ENCODE data around the gene QSER1.

DNA sequence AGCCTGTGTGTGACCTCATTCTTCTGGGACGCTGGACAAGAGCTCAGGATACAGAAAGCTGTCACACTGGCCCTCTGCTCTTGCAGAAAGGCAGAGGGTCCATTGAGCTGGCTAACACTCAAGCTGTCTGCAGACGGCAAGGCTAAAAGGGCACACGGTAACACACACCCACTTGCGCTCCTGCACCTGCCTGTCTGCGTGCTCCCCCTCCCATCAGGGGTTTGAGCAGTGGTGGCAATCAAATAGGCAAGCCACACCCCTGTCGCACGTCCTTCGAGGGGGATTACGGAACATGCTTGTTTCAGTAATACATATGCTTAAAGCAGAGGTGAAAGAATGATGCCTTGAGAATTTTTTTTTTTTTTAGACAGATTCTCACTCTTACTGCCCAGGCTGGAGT lies 7.1 kb upstream of the QSER1 start:
- TF ChIP-seq, protein P1, sequence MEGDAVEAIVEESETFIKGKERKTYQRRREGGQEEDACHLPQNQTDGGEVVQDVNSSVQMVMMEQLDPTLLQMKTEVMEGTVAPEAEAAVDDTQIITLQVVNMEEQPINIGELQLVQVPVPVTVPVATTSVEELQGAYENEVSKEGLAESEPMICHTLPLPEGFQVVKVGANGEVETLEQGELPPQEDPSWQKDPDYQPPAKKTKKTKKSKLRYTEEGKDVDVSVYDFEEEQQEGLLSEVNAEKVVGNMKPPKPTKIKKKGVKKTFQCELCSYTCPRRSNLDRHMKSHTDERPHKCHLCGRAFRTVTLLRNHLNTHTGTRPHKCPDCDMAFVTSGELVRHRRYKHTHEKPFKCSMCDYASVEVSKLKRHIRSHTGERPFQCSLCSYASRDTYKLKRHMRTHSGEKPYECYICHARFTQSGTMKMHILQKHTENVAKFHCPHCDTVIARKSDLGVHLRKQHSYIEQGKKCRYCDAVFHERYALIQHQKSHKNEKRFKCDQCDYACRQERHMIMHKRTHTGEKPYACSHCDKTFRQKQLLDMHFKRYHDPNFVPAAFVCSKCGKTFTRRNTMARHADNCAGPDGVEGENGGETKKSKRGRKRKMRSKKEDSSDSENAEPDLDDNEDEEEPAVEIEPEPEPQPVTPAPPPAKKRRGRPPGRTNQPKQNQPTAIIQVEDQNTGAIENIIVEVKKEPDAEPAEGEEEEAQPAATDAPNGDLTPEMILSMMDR (IDR thresholded peaks at IDR 0.05; ENCODE audit: low read depth, low read length, missing input control), result no peak
- TF ChIP-seq, protein P2, sequence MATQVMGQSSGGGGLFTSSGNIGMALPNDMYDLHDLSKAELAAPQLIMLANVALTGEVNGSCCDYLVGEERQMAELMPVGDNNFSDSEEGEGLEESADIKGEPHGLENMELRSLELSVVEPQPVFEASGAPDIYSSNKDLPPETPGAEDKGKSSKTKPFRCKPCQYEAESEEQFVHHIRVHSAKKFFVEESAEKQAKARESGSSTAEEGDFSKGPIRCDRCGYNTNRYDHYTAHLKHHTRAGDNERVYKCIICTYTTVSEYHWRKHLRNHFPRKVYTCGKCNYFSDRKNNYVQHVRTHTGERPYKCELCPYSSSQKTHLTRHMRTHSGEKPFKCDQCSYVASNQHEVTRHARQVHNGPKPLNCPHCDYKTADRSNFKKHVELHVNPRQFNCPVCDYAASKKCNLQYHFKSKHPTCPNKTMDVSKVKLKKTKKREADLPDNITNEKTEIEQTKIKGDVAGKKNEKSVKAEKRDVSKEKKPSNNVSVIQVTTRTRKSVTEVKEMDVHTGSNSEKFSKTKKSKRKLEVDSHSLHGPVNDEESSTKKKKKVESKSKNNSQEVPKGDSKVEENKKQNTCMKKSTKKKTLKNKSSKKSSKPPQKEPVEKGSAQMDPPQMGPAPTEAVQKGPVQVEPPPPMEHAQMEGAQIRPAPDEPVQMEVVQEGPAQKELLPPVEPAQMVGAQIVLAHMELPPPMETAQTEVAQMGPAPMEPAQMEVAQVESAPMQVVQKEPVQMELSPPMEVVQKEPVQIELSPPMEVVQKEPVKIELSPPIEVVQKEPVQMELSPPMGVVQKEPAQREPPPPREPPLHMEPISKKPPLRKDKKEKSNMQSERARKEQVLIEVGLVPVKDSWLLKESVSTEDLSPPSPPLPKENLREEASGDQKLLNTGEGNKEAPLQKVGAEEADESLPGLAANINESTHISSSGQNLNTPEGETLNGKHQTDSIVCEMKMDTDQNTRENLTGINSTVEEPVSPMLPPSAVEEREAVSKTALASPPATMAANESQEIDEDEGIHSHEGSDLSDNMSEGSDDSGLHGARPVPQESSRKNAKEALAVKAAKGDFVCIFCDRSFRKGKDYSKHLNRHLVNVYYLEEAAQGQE (IDR thresholded peaks at IDR 0.05), result no peak
- TF ChIP-seq JUND (IDR thresholded peaks at IDR 0.05) (no peak), TAF1 (conservative IDR thresholded peaks at IDR 0.05) (no peak), RAD21 (IDR thresholded peaks at IDR 0.05) (no peak), YY1 (IDR thresholded peaks at IDR 0.05) (no peak)
- TF ChIP-seq, protein P3, sequence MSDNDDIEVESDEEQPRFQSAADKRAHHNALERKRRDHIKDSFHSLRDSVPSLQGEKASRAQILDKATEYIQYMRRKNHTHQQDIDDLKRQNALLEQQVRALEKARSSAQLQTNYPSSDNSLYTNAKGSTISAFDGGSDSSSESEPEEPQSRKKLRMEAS (IDR thresholded peaks at IDR 0.05), result no peak
- TF ChIP-seq, protein P4, sequence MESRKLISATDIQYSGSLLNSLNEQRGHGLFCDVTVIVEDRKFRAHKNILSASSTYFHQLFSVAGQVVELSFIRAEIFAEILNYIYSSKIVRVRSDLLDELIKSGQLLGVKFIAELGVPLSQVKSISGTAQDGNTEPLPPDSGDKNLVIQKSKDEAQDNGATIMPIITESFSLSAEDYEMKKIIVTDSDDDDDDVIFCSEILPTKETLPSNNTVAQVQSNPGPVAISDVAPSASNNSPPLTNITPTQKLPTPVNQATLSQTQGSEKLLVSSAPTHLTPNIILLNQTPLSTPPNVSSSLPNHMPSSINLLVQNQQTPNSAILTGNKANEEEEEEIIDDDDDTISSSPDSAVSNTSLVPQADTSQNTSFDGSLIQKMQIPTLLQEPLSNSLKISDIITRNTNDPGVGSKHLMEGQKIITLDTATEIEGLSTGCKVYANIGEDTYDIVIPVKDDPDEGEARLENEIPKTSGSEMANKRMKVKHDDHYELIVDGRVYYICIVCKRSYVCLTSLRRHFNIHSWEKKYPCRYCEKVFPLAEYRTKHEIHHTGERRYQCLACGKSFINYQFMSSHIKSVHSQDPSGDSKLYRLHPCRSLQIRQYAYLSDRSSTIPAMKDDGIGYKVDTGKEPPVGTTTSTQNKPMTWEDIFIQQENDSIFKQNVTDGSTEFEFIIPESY (IDR thresholded peaks at IDR 0.05), result no peak

Data from liver (tissue), 3 donors.